ENCODE data around the gene RTN3.

RTN3 gene

DNA sequence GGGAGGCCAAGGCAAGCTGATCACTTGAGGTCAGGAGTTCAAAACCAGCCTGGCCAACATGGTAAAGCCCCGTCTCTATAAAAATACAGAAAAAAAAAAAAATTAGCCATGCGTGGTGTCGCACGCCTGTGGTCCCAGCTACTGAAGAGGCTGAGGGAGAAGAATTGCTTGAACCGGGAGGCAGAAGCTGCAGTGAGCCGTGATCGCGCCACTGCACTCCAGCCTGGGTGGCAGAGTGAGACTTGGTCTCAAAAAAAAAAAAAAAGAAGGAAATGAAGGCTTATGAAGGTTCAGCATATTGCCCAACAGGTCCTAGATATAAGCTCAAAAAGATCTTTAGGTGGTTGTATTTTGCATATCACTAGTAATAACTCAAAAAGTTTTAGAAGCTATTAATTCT lies 20.3 kb upstream of the RTN3 start:
- TF ChIP-seq, protein P1, sequence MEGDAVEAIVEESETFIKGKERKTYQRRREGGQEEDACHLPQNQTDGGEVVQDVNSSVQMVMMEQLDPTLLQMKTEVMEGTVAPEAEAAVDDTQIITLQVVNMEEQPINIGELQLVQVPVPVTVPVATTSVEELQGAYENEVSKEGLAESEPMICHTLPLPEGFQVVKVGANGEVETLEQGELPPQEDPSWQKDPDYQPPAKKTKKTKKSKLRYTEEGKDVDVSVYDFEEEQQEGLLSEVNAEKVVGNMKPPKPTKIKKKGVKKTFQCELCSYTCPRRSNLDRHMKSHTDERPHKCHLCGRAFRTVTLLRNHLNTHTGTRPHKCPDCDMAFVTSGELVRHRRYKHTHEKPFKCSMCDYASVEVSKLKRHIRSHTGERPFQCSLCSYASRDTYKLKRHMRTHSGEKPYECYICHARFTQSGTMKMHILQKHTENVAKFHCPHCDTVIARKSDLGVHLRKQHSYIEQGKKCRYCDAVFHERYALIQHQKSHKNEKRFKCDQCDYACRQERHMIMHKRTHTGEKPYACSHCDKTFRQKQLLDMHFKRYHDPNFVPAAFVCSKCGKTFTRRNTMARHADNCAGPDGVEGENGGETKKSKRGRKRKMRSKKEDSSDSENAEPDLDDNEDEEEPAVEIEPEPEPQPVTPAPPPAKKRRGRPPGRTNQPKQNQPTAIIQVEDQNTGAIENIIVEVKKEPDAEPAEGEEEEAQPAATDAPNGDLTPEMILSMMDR (IDR thresholded peaks at IDR 0.05; ENCODE audit: extremely low read depth, missing control alignments) = no peak
- no peak for DNase-seq (ENCODE audit: low spot score)

DNA sequence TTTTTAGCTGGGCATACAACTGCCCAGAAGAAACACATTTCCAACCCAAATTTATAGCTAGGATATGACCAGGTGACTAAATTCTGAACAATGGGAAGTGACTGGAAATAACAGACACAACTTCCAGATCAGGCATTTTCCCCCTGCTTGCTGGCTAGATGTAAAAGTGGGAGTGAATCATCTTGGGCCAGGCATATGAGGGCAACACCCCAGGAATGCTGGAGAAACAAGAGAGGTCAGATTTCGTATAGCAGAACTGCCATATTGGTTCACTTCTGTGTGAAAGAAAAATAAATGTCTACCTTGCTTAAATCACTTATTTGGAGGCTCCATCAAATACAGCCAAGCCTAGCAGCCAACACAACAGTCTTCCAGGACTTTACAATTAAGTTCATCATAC lies 17.5 kb upstream of the RTN3 start:
- TF ChIP-seq, protein P1 (IDR thresholded peaks at IDR 0.05; ENCODE audit: extremely low read depth, missing control alignments) = no peak
- no peak for DNase-seq (ENCODE audit: low spot score)

DNA sequence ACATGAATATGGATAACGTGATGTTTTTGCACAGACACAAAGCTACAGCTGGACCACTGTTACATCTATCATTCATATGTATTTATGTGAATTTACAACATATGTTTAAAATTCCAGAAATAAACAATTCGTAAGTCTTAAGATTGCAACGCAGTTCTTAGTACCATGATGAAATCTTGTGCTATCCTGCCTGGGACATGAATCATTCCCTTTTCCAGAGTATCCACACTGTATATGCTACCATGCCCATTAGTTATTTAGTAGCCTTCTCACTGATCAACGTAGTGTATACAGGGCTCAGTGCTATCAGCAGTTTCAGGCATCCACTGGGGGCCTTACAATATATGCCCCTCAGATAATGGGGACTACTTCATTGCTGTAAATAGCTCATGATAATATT lies 14.4 kb upstream of the RTN3 start:
- TF ChIP-seq, protein P1 (IDR thresholded peaks at IDR 0.05; ENCODE audit: extremely low read depth, missing control alignments) = no peak
- no peak for DNase-seq (ENCODE audit: low spot score)

DNA sequence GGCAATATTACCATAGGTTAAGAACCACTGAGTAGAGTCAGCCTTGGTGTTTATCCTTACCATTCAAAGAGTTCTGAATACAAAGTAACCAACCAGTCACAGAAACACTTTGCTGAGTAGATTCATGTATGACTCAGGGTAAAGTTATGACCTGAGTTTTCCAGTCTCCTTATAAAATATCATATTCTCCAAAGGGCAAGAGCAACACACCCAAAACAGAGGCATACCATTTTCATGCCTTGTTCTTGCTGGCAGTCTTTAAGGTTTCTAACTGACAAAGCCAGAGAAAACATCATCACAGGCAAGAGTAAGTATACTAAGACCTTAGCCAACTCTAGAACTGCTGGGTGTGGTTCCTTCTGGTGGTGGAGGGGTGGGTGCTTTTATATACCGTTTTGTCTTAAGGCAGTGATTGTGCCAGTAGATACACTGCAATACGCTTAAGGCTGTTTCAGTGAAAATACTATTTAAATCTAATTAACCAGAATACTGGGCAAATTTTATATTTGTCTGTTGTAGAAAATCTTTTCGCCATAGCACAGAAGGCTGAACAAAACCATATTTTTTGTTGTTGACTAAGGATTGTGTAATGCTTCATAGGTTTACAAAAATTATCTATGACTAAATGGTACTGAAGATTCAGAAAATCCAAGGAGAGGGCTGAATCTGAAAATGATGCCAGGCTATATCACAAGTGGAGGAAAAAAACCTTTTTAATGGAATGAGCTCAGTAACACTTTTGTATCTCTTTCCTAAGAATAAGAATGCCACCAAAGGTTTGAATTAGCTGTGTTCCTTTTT lies 13.1 kb upstream of the RTN3 start:
- DNase-seq (ENCODE audit: low spot score) = no peak
- TF ChIP-seq, protein P1 (IDR thresholded peaks at IDR 0.05; ENCODE audit: extremely low read depth, missing control alignments) = no peak

DNA sequence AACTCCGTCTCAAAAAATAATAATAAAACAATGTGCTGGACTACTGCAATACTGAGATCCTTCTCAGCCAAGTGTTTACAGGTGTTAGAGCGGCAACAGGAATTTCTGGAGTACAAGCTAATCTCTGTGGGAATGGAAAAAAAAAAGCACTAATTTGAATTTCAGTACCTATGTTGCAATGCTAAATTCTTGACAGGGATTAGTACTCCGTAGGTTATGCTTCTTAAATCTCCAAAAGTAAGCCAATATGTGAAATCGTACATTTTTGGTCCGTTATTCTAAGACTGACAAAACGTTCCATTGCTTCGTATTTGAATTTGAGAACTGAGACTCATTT lies 11.2 kb upstream of the RTN3 start:
- no peak for DNase-seq (ENCODE audit: low spot score)
- TF ChIP-seq, protein P1 (IDR thresholded peaks at IDR 0.05; ENCODE audit: extremely low read depth, missing control alignments) = no peak

DNA sequence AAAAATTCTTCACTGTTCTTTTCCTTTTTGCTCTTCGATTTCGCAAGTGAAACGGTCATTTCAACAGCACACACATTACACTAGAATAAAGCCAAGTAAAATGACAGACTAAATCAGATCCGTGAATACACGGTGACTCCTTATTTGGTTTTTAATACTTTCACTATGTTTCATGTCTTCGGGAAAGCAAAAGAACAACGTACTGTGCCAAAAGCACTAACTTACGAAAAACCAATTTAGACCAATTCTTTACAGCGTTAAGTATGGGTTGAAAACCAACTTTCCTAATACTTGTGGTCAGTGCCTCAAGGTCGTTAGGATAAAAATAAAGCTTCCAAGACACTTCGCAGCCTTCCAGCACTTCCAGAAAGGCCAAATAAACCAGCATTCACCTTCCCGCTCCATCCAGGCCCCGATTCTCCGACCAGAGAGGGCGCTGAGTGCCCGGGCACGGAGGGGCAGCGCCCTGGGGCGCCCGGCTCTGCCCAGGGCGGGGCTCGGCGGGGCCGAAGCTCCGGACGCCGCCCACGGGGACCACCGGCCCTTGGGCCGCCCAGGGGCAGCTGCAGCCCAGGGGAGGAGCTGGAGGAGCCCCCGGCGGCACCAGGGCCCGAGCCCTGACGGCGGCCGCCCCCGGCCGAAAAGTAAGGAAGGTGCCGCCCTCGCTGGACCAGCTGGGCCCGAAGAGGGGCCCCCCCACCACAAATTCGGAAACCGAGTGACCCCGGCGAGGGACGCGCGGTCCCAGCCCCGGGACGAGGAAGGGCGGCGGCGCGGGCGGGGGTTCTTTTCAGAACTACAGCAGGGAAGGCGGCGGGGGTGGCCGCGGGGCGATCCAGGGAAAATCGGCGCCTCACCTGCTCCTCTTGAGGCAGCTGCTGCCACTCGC lies 10.6 kb upstream of the RTN3 start:
- peak; percentile 70 for DNase-seq (ENCODE audit: low spot score)
- TF ChIP-seq, protein P1 (IDR thresholded peaks at IDR 0.05; ENCODE audit: extremely low read depth, missing control alignments) = peak; percentile 61
